Endothelial cell of umbilical vein (primary cell): ENCODE results near the gene CYP11A1. TPM values are rescaled to one million over a fixed set of nuclear protein-coding genes. Genes with fewer than 3 reads are reported as not detected.

Experiments used
- BruUV-seq: library from RNA; stranded (reverse); fragments of 400-500 nt; replicated peaks from 2 replicates; lab custom pipeline; 2021; lab: Mats Ljungman, UMichigan
- CTCF ChIA-PET: fragments of 300-600, 350-600 bp; sonication (Branson Sonifier 250); formaldehyde crosslinking; loops from one replicate; lab custom pipeline; 2021; ENCODE audit warnings: antibody characterized with exemption, inconsistent platforms; lab: Charles Lee
- POLR2A ChIA-PET: fragments of 300-600, 350-600 bp; sonication (Branson Sonifier 250); formaldehyde crosslinking; loops from one replicate; lab custom pipeline; 2021; ENCODE audit warnings: antibody characterized with exemption, inconsistent platforms; lab: Charles Lee
- DNase-seq: peaks from one replicate; pipeline ENCODE4 v3.0.0-alpha.2; 2011; ENCODE audit warnings: low read depth, low spot score
- FAIRE-seq: peaks from 2 replicates; lab custom pipeline; 2011; peaks lifted over from hg19 to GRCh38; lab: Jason Lieb, UNC
- H2AFZ ChIP-seq: 2 replicates; pipeline ENCODE4 v1.6.0; 2012; ENCODE audit warnings: low read depth, low read length, control low read depth, inconsistent platforms
- H3K27ac ChIP-seq: 2 replicates; pipeline ENCODE4 v1.5.1; 2011; ENCODE audit warnings: low read depth, mild to moderate bottlenecking, control low read depth, low read length, moderate library complexity; ENCODE audit not compliant: insufficient read depth
- H3K27me3 ChIP-seq, 2 experiments: 2 replicates each; pipeline versions ENCODE4 v1.6.0 to v1.6.1; 2011; ENCODE audit warnings: low read length in 2 of 2, mixed read lengths in 1 of 2; ENCODE audit not compliant: control insufficient read depth in 2 of 2, insufficient read depth in 2 of 2
- H3K36me3 ChIP-seq, 2 experiments: 2 replicates in 1 of 2; 3 replicates in 1 of 2; pipeline ENCODE4 v1.5.1; 2011; ENCODE audit warnings: low read length in 2 of 2, mild to moderate bottlenecking in 1 of 2, moderate library complexity in 1 of 2; ENCODE audit not compliant: control insufficient read depth in 2 of 2, insufficient read depth in 2 of 2; ENCODE audit errors: extremely low read depth in 1 of 2
- H3K4me1 ChIP-seq: 3 replicates; pipeline ENCODE4 v1.5.1; 2011; ENCODE audit warnings: mild to moderate bottlenecking, low read length; ENCODE audit not compliant: control insufficient read depth, insufficient read depth; ENCODE audit errors: extremely low read depth
- H3K4me2 ChIP-seq: 2 replicates; pipeline ENCODE4 v1.6.1; 2011; ENCODE audit warnings: low read length, control low read depth, mixed read lengths; ENCODE audit not compliant: insufficient read depth
- H3K4me3 ChIP-seq, 3 experiments: fragments of 200-600 bp in 1 of 3; sonication (generic), shearing (Covaris generic) in 1 of 3; replicated peaks in 1 of 3; 2 replicates each; pipeline ENCODE4 v1.5.1; 2011 to 2016; ENCODE audit warnings: control low read depth in 3 of 3, low read length in 3 of 3, mild to moderate bottlenecking in 2 of 3, inconsistent platforms in 1 of 3, low read depth in 1 of 3, moderate library complexity in 1 of 3; ENCODE audit not compliant: insufficient read depth in 1 of 3
- H3K79me2 ChIP-seq: 2 replicates; pipeline ENCODE4 v1.6.0; 2012; ENCODE audit warnings: low read length, inconsistent platforms; ENCODE audit not compliant: control insufficient read depth, insufficient read depth
- H3K9ac ChIP-seq: replicated peaks from 2 replicates; pipeline ENCODE3; 2011; ENCODE audit warnings: low read length, control low read depth; ENCODE audit not compliant: insufficient read depth; ENCODE audit errors: extremely low read depth
- H3K9me1 ChIP-seq: replicated peaks from 3 replicates; pipeline ENCODE4 v1.6.0; 2011; ENCODE audit warnings: mild to moderate bottlenecking, low read length; ENCODE audit not compliant: control insufficient read depth, insufficient read depth; ENCODE audit errors: extremely low read depth
- H3K9me3 ChIP-seq: replicated peaks from 2 replicates; pipeline ENCODE4 v1.5.1; 2012; ENCODE audit warnings: low read length, inconsistent platforms; ENCODE audit not compliant: control insufficient read depth, insufficient read depth
- H4K20me1 ChIP-seq: replicated peaks from 2 replicates; pipeline ENCODE3; 2011; ENCODE audit warnings: mild to moderate bottlenecking, low read length; ENCODE audit not compliant: control insufficient read depth, insufficient read depth; ENCODE audit errors: extremely low read depth
- EZH2 ChIP-seq: IDR thresholded peaks from 2 replicates; pipeline ENCODE4 v1.6.1; 2012; ENCODE audit warnings: borderline replicate concordance, low read depth, mild to moderate bottlenecking, moderate library complexity, low read length, inconsistent platforms; ENCODE audit not compliant: severe bottlenecking
- FOS ChIP-seq: IDR thresholded peaks from 2 replicates; pipeline ENCODE4 v1.6.1; 2011; ENCODE audit warnings: mild to moderate bottlenecking, low read length, moderate library complexity, borderline replicate concordance; ENCODE audit not compliant: insufficient read depth
- GATA2 ChIP-seq: IDR thresholded peaks from 2 replicates; pipeline ENCODE4 v1.7.0; 2011; ENCODE audit warnings: low read depth, mild to moderate bottlenecking, moderate library complexity, mixed read lengths, low read length; ENCODE audit not compliant: insufficient read length, insufficient read depth
- JUN ChIP-seq: IDR thresholded peaks from 2 replicates; pipeline ENCODE4 v1.6.1; 2011; ENCODE audit warnings: borderline replicate concordance, low read depth; ENCODE audit not compliant: insufficient read length, insufficient read depth
- MYC ChIP-seq: IDR thresholded peaks from one replicate; pipeline ENCODE4 v1.6.1; 2011; ENCODE audit warnings: mild to moderate bottlenecking, low read depth, low read length
- POLR2A ChIP-seq: IDR thresholded peaks from 2 replicates; pipeline ENCODE4 v1.6.1; 2012; ENCODE audit warnings: low read depth, mild to moderate bottlenecking, control low read depth, low read length
- POLR2AphosphoS5 ChIP-seq: IDR thresholded peaks from 2 replicates; pipeline ENCODE4 v1.6.1; 2012; ENCODE audit warnings: low read depth, mild to moderate bottlenecking, control low read depth, low read length, moderate library complexity; ENCODE audit not compliant: insufficient read depth
- dilution Hi-C: fragments of 300-500 bp; cut with MboI; formaldehyde crosslinking; loops from one replicate; pipeline ENCODE4 v1.15.0; 2019; ENCODE audit warnings: low sequenced_read_pairs; ENCODE audit not compliant: extremely low pct_ligation_motif_present
- intact Hi-C: fragments of 100-400 bp; cut with micrococcal nuclease; formaldehyde crosslinking; loops from one replicate; pipeline ENCODE4 v1.10.0; 2022
- polyA plus RNA-seq, 4 experiments: library from polyadenylated mRNA; depleted of rRNA in 3 of 4; stranded (reverse) in 3 of 4; unstranded in 1 of 4; fragments of >200 nt; gene quantifications; 2 replicates each; pipeline versions ENCODE4 v1.2.1 to v1.2.3, GENCODE V29; 2011 to 2012; ENCODE audit warnings: missing spikeins in 1 of 4
- total RNA-seq: library from RNA; stranded (reverse); gene quantifications from 2 replicates; pipeline ENCODE4 v1.2.3, GENCODE V29; 2021
- TF ChIP-seq, protein P1 (sequence below), 2 donors: IDR thresholded peaks; 1 replicate in 1 of 2; 2 replicates in 1 of 2; pipeline ENCODE4 v1.5.1; 2011; ENCODE audit warnings: low read length in 2 of 2, mild to moderate bottlenecking in 2 of 2, moderate library complexity in 2 of 2, control low read depth in 1 of 2, inconsistent platforms in 1 of 2, low read depth in 1 of 2; ENCODE audit not compliant: insufficient read depth in 1 of 2; ENCODE audit errors: extremely low read depth in 1 of 2
- TF ChIP-seq, protein P2 (sequence below): IDR thresholded peaks from 2 replicates; pipeline ENCODE4 v1.6.1; 2011; ENCODE audit not compliant: insufficient read depth, insufficient read length

CYP11A1 gene
- total and polyA plus RNA-seq, 2 donors (not counting 3 experiments of a cell fraction or from before 2014, with no cell fraction given) = 0.08 TPM; not detected in 1

DNA sequence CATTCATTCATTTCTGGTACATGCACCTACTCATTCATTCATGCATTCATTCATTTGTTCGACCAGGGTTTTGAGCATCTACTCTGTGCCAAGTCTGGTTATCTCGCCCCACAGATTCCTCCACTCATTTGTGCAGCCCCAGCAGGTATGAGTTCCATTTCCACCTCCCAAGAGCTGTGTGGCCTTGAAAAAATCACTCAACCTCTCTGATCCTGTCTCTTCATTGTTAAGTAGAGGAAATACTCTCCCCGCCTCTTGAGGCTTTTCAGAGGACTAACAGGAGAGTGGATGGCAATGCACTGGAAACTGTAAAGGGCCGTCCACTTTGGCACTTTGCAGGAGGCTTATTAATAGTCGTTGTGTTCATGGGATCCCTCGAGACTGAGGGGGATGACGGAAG is 61.8 kb downstream of the CYP11A1 start:
- Histone ChIP-seq H3K79me2 (no peaks in the 10 kb centered on the region), H3K9ac (no peak overlapping the region), H3K36me3 (no peaks in the 10 kb centered on the region), H2AFZ (no peak overlapping the region), H3K9me3 (no peaks in the 10 kb centered on the region), H3K27me3 (peaks cover 17 to 32% of the 10 kb centered on the region in 2 experiments), H3K4me3 (no peak overlapping the region), H3K27ac (no peak overlapping the region), H3K4me1 (no peaks in the 10 kb centered on the region), H3K4me2 (no peak overlapping the region), H3K9me1 (no peaks in the 10 kb centered on the region), H4K20me1 (no peaks in the 10 kb centered on the region)
- no TSS peak for BruUV-seq
- intact Hi-C loops = loop anchor here (5.0 kb wide), 3 partner anchors 253 to 353 kb away; no protein-coding TSS in a partner anchor
- POLR2A ChIA-PET = no interaction called here
- FAIRE-seq (no peak), DNase-seq (no peak)
- dilution Hi-C loops = no loop called here
- CTCF ChIA-PET = interaction anchor here (2.4 kb wide), 1 partner anchor 333 kb away, joined by 10 read pairs; no protein-coding TSS in a partner anchor
- TF ChIP-seq GATA2 (no peak), FOS (no peak), MYC (no peak), POLR2A (no peak), EZH2 (no peak), JUN (no peak), POLR2AphosphoS5 (no peak)
- TF ChIP-seq, protein P1, sequence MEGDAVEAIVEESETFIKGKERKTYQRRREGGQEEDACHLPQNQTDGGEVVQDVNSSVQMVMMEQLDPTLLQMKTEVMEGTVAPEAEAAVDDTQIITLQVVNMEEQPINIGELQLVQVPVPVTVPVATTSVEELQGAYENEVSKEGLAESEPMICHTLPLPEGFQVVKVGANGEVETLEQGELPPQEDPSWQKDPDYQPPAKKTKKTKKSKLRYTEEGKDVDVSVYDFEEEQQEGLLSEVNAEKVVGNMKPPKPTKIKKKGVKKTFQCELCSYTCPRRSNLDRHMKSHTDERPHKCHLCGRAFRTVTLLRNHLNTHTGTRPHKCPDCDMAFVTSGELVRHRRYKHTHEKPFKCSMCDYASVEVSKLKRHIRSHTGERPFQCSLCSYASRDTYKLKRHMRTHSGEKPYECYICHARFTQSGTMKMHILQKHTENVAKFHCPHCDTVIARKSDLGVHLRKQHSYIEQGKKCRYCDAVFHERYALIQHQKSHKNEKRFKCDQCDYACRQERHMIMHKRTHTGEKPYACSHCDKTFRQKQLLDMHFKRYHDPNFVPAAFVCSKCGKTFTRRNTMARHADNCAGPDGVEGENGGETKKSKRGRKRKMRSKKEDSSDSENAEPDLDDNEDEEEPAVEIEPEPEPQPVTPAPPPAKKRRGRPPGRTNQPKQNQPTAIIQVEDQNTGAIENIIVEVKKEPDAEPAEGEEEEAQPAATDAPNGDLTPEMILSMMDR (IDR thresholded peaks at IDR 0.05; ENCODE audit: extremely low read depth in 1 of 2, insufficient read depth in 1 of 2, low read depth in 1 of 2, low read length in 2 of 2) = no peak
- TF ChIP-seq, protein P2, sequence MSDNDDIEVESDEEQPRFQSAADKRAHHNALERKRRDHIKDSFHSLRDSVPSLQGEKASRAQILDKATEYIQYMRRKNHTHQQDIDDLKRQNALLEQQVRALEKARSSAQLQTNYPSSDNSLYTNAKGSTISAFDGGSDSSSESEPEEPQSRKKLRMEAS = no peak
